MM.1S (cell line): ENCODE data around the gene CXCL12.

Source experiments
- DNase-seq: peaks from one replicate; pipeline ENCODE4 v3.0.0-alpha.2; 2015
- H2AFZ ChIP-seq: fragments of 300-600 bp; sonication (generic); 2 replicates; pipeline ENCODE4 v1.6.0; 2016; ENCODE audit warnings: antibody characterized with exemption, low read length
- H3F3A ChIP-seq: fragments of 300-600 bp; sonication (generic); 2 replicates; pipeline ENCODE4 v1.6.1; 2016; ENCODE audit warnings: mild to moderate bottlenecking, antibody characterized with exemption, low read length, moderate library complexity, mixed read lengths; ENCODE audit not compliant: insufficient read depth
- H3K27ac ChIP-seq: fragments of 300-600 bp; sonication (generic); 2 replicates; pipeline ENCODE4 v1.5.1; 2016; ENCODE audit warnings: mild to moderate bottlenecking, low read length
- H3K27me3 ChIP-seq: fragments of 300-600 bp; sonication (generic); replicated peaks from 2 replicates; pipeline ENCODE4 v1.6.0; 2016; ENCODE audit warnings: low read length; ENCODE audit not compliant: insufficient read depth
- H3K36me3 ChIP-seq: fragments of 300-600 bp; sonication (generic); replicated peaks from 2 replicates; pipeline ENCODE4 v1.6.1; 2016; ENCODE audit warnings: mild to moderate bottlenecking, low read length, mixed read lengths; ENCODE audit not compliant: insufficient read depth
- H3K4me1 ChIP-seq: fragments of 300-600 bp; sonication (generic); 2 replicates; pipeline ENCODE4 v1.6.1; 2016; ENCODE audit warnings: low read length, mixed read lengths
- H3K4me2 ChIP-seq: fragments of 300-600 bp; sonication (generic); 2 replicates; pipeline ENCODE4 v1.6.0; 2016; ENCODE audit warnings: low read depth, low read length
- H3K4me3 ChIP-seq: fragments of 300-600 bp; sonication (generic); 2 replicates; pipeline ENCODE4 v1.5.1; 2016; ENCODE audit warnings: low read length, mixed read lengths
- H3K79me2 ChIP-seq: fragments of 300-600 bp; sonication (generic); 2 replicates; pipeline ENCODE4 v1.6.1; 2016; ENCODE audit warnings: mixed run types, low read length, mixed read lengths
- H3K9ac ChIP-seq: fragments of 300-600 bp; sonication (generic); 2 replicates; pipeline ENCODE4 v1.6.1; 2016; ENCODE audit warnings: low read length, mixed read lengths
- H3K9me2 ChIP-seq: fragments of 300-600 bp; sonication (generic); replicated peaks from 2 replicates; pipeline ENCODE4 v1.6.1; 2016; ENCODE audit warnings: mild to moderate bottlenecking, low read length, mixed read lengths; ENCODE audit not compliant: insufficient read depth
- H3K9me3 ChIP-seq: fragments of 300-600 bp; sonication (generic); replicated peaks from 2 replicates; pipeline ENCODE4 v1.6.1; 2016; ENCODE audit warnings: mild to moderate bottlenecking, low read length, mixed read lengths; ENCODE audit not compliant: insufficient read depth
- H4K20me1 ChIP-seq: fragments of 300-600 bp; sonication (generic); 2 replicates; pipeline ENCODE4 v1.6.1; 2016; ENCODE audit warnings: mild to moderate bottlenecking, low read length, moderate library complexity, mixed read lengths; ENCODE audit not compliant: insufficient read depth
- CTCF ChIP-seq: fragments of 300-600 bp; sonication (generic); IDR thresholded peaks from 2 replicates; pipeline ENCODE4 v1.5.1; 2016; ENCODE audit warnings: antibody characterized with exemption, low read length, mixed read lengths
- EZH2 ChIP-seq: fragments of 300-600 bp; sonication (generic); optimal IDR thresholded peaks from 2 replicates; pipeline ENCODE3; 2017; ENCODE audit warnings: low read depth, mild to moderate bottlenecking, antibody characterized with exemption, low read length, mixed read lengths
- EZH2phosphoT487 ChIP-seq: fragments of 300-600 bp; sonication (generic); IDR thresholded peaks from 2 replicates; pipeline ENCODE4 v1.6.1; 2018; ENCODE audit warnings: antibody characterized with exemption, low read length

The CXCL12 gene

DNA sequence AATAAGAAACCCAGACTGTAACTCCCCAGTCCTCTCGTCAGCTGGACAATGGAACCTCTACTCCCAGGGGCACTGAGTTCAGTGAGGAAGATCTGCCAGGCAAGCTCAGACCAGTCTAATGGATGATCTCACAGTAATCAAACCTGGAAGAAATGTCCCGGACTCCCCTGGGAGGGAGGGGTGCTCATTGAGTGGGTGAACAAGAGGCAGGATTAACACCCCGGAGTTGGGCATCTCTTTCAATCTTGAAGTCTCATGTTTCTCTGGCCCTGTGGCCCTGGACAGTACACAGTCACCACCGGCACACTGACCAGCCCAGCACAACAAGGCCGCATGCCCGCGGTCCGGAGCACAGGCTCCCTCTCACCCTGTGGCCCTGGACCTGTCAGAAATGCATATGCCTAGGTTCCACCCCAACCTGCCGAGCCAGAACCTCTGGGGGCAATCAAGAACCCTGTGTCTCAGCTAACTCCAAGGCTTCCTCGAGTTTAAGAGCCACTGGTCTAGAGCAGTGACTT is 27.8 kb downstream of the CXCL12 start:
- H3K27me3 ChIP-seq, result no peaks in the 10 kb centered on the region
- H3K36me3 ChIP-seq, result no peaks in the 10 kb centered on the region
- H3K4me2 ChIP-seq, result no peak overlapping the region
- no peaks in the 10 kb centered on the region for H3K9me2 ChIP-seq
- H4K20me1 ChIP-seq, result no peaks in the 10 kb centered on the region
- H2AFZ ChIP-seq, result no peak overlapping the region
- H3K27ac ChIP-seq, result no peak overlapping the region
- no peaks in the 10 kb centered on the region for H3F3A ChIP-seq
- no peak for DNase-seq
- H3K79me2 ChIP-seq, result no peaks in the 10 kb centered on the region
- TF ChIP-seq EZH2 (no peak), CTCF (no peak), EZH2phosphoT487 (no peak)
- H3K4me1 ChIP-seq, result no peaks in the 10 kb centered on the region
- H3K9ac ChIP-seq, result no peak overlapping the region
- no peak overlapping the region for H3K4me3 ChIP-seq
- no peaks in the 10 kb centered on the region for H3K9me3 ChIP-seq

GRCh38 chr10:44356139-44357022 is 28.5 kb downstream of the CXCL12 start:
- Histone ChIP-seq H3K27ac (no peak overlapping the region), H3K4me2 (no peak overlapping the region), H3K9me2 (no peaks in the 10 kb centered on the region), H3K4me1 (no peaks in the 10 kb centered on the region), H2AFZ (no peak overlapping the region), H4K20me1 (no peaks in the 10 kb centered on the region), H3K9ac (no peak overlapping the region), H3K79me2 (no peaks in the 10 kb centered on the region), H3K9me3 (no peaks in the 10 kb centered on the region), H3K27me3 (no peaks in the 10 kb centered on the region), H3F3A (no peaks in the 10 kb centered on the region), H3K4me3 (no peak overlapping the region), H3K36me3 (no peaks in the 10 kb centered on the region)
- TF ChIP-seq EZH2 (no peak), CTCF (no peak), EZH2phosphoT487 (no peak)
- no peak for DNase-seq

DNA sequence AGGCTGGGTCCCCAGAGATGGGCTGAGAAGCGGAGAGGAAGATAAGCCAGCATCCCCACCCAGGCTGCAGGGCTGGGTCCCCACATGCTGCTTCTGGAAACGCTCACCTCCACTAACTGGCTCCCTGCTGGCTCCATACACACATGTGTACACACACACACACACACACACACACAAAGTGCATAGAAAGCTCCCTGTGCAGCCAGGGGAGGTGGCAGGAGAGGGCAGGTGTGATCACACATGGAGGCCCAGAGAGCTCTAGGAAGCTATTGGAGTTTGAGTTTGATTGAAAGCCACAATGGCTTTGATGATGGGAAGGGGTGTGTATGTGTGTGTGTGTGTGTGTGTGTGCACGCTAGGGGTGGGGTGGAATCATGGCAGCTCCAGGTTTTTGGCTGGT is 29.3 kb downstream of the CXCL12 start:
- H3K79me2 ChIP-seq, result no peaks in the 10 kb centered on the region
- DNase-seq, result no peak
- H3K4me1 ChIP-seq, result no peaks in the 10 kb centered on the region
- no peak overlapping the region for H3K27ac ChIP-seq
- TF ChIP-seq EZH2phosphoT487, result no peak
- no peak overlapping the region for H3K9ac ChIP-seq
- H3K9me2 ChIP-seq, result no peaks in the 10 kb centered on the region
- H3K4me3 ChIP-seq, result no peak overlapping the region
- no peaks in the 10 kb centered on the region for H3F3A ChIP-seq
- H4K20me1 ChIP-seq, result no peaks in the 10 kb centered on the region
- H2AFZ ChIP-seq, result no peak overlapping the region
- H3K4me2 ChIP-seq, result no peak overlapping the region
- no peaks in the 10 kb centered on the region for H3K27me3 ChIP-seq
- no peaks in the 10 kb centered on the region for H3K36me3 ChIP-seq
- H3K9me3 ChIP-seq, result no peaks in the 10 kb centered on the region

DNA sequence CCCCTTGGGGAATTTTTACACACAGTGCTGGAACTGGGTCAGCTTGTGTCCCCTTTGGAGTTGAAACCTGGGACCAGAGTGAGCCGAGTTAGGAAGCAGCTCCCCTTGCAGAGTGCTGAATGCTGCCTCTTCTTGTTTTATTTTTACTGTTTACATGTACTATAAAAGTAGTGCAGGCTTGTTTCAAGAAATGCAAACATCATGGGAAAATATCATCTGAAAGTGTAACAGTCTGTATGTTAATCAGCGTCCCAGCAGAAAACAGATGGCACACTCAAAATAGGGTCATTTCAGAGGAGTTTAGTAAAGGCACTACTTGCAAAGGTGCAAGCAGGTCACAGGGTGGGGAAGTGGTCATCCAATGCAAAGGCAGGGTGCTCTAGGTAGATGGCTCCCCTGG is 30.1 kb downstream of the CXCL12 start:
- DNase-seq, result no peak
- no peak overlapping the region for H3K27ac ChIP-seq
- H4K20me1 ChIP-seq, result no peaks in the 10 kb centered on the region
- H3K4me3 ChIP-seq, result no peak overlapping the region
- no peaks in the 10 kb centered on the region for H3K27me3 ChIP-seq
- H3F3A ChIP-seq, result no peaks in the 10 kb centered on the region
- H3K9me2 ChIP-seq, result no peaks in the 10 kb centered on the region
- no peak overlapping the region for H3K4me2 ChIP-seq
- H3K79me2 ChIP-seq, result no peaks in the 10 kb centered on the region
- no peaks in the 10 kb centered on the region for H3K9me3 ChIP-seq
- TF ChIP-seq CTCF (no peak), EZH2 (no peak), EZH2phosphoT487 (no peak)
- H2AFZ ChIP-seq, result no peak overlapping the region
- H3K36me3 ChIP-seq, result no peaks in the 10 kb centered on the region
- H3K9ac ChIP-seq, result no peak overlapping the region
- H3K4me1 ChIP-seq, result no peaks in the 10 kb centered on the region
